Measurements from ENCODE around the gene P2RX2. TPM values are rescaled to one million over a fixed set of nuclear protein-coding genes. Genes with fewer than 3 reads are reported as not detected.
A peak's percentile ranks its signal among the peaks of the same experiment; 100 is the strongest.
"Not testable (repeated sequence)": the region's sequence is repeated elsewhere in the genome, so short reads cannot be mapped to it uniquely, and the experiment has no call there.

The P2RX2 gene
- total RNA-seq, 1 donor from 2014 or later, result not detected

DNA sequence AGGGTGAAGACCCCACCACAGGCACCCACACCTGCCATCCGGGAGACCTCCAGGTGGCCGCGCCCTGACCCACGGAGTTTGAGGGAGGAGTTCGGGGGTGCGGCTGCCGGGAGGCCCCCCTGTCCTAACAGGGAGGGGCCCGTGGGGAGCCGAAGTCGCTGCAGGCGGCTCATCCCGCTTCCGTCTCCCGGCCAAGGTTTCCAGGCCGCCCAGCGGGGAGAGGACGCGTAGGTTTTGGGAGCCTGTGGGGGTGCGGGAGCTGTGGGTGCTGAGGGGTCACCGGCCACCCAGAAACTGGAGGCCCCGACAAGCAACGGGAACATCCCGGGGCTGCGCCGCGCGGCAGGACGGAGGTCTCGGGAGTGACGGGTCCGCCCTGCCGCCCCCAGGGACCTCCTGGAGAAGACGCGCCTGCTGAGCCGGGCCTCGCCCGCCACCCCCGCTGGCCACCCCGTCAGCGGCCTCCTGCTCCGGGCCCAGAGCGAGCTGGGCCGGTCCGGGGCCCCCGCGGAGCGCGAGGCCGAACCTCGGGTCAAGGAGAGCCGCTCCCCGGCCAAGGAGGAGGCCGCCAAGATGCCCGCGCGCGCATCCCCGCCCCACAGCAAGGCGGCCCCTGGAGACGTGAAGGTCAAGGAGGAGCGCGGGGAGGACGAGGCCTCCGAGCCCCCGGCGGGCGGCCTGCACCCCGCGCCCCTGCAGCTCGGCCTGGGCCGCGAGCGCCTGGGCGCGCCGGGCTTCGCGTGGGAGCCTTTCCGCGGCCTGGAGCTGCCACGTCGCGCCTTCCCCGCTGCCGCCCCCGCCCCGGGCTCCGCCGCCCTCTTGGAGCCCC lies 35.8 kb upstream of the P2RX2 start:
- intact Hi-C loops (cut with DNase I), result no loop called here
- no peak for DNase-seq (ENCODE audit: low spot score)

GRCh38 chr12:132583411-132583710 lies 35.2 kb upstream of the P2RX2 start:
- no peak for DNase-seq (ENCODE audit: low spot score)
- intact Hi-C loops (cut with DNase I), result no loop called here

DNA sequence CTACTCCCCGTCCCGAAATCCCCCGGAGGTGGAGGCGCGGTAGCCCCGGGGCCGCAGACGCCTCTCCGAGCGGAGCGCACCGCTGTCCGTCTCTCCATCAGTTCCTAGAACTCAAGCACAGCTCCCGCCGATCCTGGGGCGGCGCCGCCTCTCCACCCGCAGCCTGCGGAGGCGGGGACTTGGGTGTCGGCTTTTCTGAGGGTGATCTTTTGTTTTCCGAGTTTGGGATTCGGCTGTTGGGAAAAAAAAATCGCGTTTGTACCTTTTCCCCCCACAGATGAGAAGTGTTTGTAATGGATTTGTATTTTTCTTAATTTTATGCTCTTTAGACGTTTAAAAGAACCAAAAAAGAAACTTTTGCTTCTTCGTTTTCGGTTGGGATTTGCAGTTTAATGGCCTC lies 34.8 kb upstream of the P2RX2 start:
- no peak for DNase-seq (ENCODE audit: low spot score)

GRCh38 chr12:132584429-132584828 lies 34.1 kb upstream of the P2RX2 start:
- DNase-seq (ENCODE audit: low spot score), result no peak
- intact Hi-C loops (cut with DNase I), result no loop called here

More for the DNA sequence above, 34.8 kb upstream of the P2RX2 start:
- intact Hi-C loops (cut with DNase I), result no loop called here

- no peak for DNase-seq (ENCODE audit: low spot score)
- intact Hi-C loops (cut with DNase I), result no loop called here
Observed at GRCh38 chr12:132585177-132585576, 33.4 kb upstream of the P2RX2 start.

DNA sequence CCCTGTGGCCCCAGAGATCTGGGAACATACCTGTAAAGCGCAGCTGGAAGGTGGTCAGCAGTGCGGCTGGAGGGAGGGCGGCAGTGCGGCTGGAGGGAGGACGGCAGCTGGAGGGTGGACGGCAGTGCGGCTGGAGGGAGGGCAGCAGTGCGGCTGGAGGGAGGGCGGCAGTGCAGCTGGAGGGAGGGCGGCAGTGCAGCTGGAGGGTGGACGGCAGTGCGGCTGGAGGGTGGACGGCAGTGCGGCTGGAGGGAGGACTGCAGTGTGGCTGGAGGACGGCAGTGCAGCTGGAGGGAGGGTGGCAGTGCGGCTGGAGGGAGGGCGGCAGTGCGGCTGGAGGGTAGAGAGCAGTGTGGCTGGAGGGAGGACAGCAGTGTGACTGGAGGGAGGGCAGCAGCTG lies 31.6 kb upstream of the P2RX2 start:
- DNase-seq (ENCODE audit: low spot score), result no peak
- intact Hi-C loops (cut with DNase I), result no loop called here

DNA sequence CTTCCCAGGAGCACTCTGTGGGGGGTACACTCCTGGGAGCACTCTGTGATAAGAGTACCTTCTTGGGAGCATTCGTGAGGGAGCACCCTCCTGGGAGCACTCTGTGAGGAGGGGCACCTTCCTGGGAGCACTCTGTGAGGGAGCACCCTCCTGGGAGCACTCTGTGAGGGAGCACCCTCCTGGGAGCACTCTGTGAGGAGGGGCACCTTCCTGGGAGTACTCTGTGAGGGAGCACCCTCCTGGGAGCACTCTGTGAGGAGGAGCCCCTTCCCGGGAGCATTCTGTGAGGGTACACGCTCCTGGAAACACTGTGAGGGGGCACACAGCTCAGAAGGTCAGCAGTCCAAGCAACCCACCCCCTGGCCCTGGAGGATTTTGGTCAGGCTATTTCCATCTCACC lies 30.8 kb upstream of the P2RX2 start:
- intact Hi-C loops (cut with DNase I), result no loop called here
- DNase-seq (ENCODE audit: low spot score), result no peak

GRCh38 chr12:132588319-132588718 lies 30.3 kb upstream of the P2RX2 start:
- intact Hi-C loops (cut with DNase I), result no loop called here
- DNase-seq (ENCODE audit: low spot score), result no peak

GRCh38 chr12:132588821-132589669 lies 29.5 kb upstream of the P2RX2 start:
- no peak for DNase-seq (ENCODE audit: low spot score)
- intact Hi-C loops (cut with DNase I), result no loop called here

DNA sequence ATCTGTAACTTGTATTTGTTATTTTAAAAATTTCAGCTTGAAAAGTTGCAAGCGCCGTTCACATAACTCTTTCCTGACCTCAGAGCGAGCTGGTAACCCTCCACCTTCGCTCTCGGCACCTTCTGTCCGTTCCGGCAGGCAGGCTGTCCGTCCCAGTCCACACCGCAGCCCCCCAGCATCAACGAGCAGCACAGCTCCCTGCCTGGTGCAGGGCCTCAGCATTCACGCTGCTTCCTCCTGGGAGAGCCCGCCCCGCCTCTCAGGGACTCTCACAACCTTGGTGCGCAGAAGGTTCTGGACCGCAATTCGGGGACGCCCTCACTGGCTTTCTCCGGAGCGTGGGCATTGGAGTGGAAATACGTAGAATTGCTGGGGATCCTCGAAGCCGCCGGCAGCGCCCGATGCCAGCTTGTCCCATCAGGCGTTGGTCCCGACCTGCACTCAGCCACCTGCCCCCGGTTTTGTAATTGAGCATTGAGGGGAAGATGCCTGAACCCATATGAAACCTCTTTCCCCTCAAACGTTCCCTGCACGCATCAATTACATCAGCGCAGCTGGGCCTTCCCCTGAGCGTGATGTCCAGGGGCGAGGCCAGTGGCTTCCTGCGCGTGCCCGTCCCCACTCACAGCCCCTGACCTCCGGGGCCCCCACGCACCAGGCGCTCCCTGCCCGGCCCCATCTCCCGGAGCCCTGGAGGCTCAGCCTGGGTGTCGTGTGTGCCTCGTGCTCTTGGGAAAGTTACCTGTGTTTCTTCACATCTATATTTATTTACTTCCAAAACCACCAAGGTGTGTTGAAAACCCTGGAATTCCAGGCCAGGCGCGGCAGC lies 27.3 kb upstream of the P2RX2 start:
- DNase-seq (ENCODE audit: low spot score), result no peak
- intact Hi-C loops (cut with DNase I), result no loop called here

DNA sequence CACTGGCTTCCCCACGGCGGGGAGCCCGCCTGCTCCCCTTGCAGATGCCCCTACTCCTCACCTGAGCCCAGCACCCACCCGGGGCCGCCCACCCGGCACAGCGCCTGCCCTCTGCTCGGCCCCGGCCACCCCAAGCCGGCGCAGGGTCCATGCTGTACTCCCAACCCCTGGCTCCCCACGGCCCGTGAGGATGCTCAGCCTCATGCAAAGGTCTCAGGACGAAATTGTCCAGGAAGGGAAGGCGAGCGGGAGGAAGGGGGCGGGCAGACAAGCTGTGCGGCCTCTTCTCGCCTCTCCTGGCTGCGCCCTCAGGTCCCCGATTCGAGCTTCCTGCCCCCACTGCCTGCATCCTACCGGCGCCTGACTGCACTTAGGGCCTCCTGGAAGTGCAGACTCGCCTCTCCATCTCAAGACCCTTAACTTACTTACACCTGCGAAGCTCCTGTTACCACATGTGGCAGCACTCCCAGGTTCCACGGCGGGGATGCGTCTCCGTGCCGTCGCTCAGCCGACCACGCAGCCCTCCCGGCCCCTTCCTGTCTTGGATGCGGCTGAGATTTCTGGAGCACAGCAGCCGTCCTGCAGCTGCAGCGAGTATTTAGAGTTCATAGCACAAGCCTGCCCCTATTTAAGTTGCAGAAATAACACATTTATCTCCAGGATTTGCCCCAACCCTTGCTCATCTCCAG lies 26.1 kb upstream of the P2RX2 start:
- intact Hi-C loops (cut with DNase I), result no loop called here
- DNase-seq (ENCODE audit: low spot score), result no peak

DNA sequence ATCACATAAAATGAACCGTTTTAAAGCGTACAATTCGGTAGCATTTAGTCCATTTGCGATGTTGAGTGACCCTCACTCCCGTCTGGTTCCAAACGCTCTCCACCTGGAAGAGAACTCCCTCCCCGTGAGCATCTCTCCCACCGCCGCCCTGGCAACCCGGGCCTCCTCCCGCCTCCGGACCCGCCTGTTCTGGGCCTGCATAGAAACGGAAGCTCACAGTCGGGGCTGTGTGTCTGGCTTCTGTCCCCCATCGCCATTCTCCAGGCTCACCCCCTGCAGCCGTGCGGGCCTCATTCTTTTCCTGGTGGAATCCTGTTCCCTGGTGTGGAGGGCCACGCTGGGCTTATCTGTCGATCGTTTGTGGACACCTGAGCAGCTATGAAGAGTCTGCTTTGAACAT lies 25.5 kb upstream of the P2RX2 start:
- DNase-seq (ENCODE audit: low spot score), result no peak
- intact Hi-C loops (cut with DNase I), result no loop called here

- DNase-seq (ENCODE audit: low spot score), result no peak
- intact Hi-C loops (cut with DNase I), result no loop called here
Observed at GRCh38 chr12:132593521-132593920, 25.1 kb upstream of the P2RX2 start.

- intact Hi-C loops (cut with DNase I), result no loop called here
- peak; percentile 94 for DNase-seq (ENCODE audit: low spot score)
Observed at GRCh38 chr12:132593938-132594358, 24.6 kb upstream of the P2RX2 start.

GRCh38 chr12:132595183-132595582 lies 23.4 kb upstream of the P2RX2 start:
- DNase-seq (ENCODE audit: low spot score), result no peak
- intact Hi-C loops (cut with DNase I), result no loop called here

DNA sequence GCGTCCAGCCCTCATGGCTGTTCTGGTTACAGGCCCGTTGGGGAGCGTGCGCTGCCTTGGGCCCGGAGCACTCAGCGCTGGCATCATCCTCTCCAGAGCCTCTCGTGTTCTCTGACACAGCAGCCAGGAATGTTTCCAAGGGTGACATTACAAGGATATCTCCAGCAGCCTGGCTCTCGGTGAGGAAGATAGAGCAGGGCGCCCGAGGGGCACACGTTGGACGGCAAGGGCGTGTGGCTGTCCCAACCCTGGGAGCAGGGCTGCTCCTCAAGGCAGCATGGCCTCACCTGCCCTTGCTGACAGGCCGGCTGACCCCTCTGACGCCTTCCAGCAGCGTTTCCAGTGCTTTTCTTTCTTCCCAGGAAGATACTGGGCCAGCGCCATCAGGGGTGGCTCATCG lies 22.6 kb upstream of the P2RX2 start:
- intact Hi-C loops (cut with DNase I), result no loop called here
- no peak for DNase-seq (ENCODE audit: low spot score)

GRCh38 chr12:132597333-132598316 lies 21.0 kb upstream of the P2RX2 start:
- DNase-seq (ENCODE audit: low spot score), result no peak
- intact Hi-C loops (cut with DNase I), result no loop called here

- intact Hi-C loops (cut with DNase I); DNase-seq (ENCODE audit: low spot score): not testable (repeated sequence)
Observed at GRCh38 chr12:132599502-132599901, 19.1 kb upstream of the P2RX2 start.

All from cardiac septum (tissue), 1 donor.